Fibroblast of skin of abdomen (primary cell): ENCODE data around the gene ATP6V0E1.

Source experiments
- DNase-seq: peaks from one replicate; pipeline ENCODE4 v3.0.0-alpha.2; 2013

The ATP6V0E1 gene

DNA sequence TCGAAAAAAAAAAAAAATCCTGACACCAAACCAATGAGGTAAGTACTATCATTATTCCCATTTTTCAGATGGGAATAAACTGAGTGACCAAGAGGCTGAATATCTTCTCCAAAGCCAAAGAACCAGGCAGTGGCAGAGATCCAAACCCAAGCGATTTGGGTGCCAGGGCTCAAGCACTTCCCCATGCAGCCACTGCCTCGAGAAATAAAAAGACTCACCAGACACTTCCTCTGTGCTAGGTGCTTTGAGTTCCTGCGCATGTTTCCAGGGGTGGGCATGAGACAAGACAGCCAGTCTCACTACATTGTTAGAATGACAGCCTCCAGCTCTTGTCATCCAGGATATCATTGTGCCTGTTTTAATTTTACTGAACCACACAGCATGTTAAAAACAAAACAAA, 26.6 kb upstream of the ATP6V0E1 start:
- DNase-seq = no peak

DNA sequence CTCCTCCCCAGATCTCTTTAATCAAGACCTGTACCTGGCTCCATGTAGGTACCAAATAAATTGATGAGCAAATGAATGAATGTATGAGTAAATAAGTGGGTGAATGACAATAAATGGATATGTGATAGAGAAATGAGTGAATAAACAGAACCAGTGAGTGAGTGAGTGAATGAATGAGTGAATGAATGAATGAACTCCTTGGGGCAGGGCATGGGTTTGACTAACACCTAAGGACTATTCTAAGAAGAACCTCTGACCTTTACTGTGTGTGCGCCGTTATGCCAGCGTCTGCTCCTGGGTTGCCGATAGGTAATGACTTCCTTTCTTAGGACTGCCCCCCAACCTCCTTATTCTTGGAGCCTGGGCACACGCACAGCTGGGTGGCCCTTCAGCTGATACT, 26.1 kb upstream of the ATP6V0E1 start:
- DNase-seq = no peak

DNA sequence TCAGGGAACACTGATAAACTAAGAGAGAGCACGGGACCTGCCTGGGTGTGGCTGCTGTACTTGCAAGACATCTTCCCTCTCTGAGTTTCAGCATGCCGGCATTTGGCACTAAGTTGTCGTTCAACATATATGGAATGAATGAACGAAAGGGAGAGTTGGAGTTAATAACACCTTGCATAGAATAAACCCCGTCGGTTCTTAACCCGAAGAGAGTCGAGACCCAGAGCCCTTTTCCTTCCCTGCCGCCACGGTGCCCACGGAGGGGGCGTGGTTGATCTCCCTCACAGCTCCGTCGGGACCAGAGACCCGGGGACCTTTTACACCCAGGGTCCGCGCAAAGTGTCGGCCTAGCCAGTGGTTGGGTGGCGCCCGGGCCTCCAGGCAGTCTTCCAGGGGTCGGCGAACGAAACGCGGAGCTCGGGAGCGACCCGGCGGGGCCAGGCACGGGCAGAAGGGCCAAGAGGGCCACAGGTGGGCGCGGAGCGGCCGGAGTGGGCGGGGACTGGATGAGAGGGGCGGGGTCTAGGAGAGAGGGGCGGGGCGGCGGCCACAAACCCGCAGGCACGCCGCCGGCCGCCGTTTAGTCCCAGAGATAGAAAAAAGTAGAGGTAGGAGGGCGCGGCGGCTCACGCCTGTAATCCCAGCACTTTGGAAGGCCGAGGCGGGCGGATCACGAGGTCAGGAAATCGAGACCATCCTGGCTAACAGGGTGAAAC, 25.1 kb upstream of the ATP6V0E1 start:
- peak; percentile 70 for DNase-seq

- DNase-seq = no peak
These were observed 23.5 kb upstream of the ATP6V0E1 start for GRCh38 chr5:172959824-172960799.

DNA sequence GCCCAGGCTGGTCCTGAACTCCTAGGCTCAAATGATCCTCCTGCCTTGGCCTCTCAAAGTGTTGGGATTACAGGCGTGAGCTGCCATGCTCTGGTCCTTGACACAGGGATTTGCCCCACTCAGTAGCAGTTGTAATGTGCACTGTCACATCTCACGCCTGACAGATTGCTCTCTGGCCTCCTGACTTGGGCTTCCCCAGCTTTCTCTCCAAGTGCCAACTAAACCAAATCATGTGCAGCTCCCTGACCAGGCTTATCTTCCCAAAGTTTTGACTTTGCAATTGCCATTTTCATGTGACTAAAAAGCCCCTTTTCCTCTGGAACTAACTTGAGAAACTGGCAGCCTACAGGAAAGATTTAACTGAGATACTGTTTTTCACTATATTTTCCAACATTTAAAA, 13.7 kb upstream of the ATP6V0E1 start:
- no peak for DNase-seq

GRCh38 chr5:172971482-172971881, 12.1 kb upstream of the ATP6V0E1 start:
- DNase-seq = no peak

- DNase-seq = no peak
These were observed 11.0 kb upstream of the ATP6V0E1 start for GRCh38 chr5:172972552-172972951.

GRCh38 chr5:172973127-172973916, 10.2 kb upstream of the ATP6V0E1 start:
- DNase-seq = peak; percentile 66

DNA sequence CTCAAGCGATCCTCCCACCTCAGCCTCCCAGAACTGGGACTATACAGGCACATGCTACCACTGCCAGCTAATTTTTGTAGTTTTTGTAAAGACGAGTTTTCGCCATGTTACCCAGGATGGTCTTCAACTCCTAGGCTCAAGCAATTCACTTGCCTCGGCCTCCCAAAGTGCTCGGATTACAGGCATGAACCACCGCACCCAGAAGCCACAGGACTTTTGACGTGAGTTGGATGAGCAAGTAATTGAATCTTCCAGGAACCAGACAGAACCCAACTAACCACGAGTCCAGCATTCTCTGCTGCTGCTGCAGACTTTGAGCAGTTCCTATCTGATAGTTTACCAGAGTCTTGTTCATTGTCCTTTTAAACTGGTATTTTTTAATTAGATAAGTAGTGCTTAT, 9.6 kb upstream of the ATP6V0E1 start:
- peak; percentile 30 for DNase-seq

- DNase-seq = no peak
These were observed 8.3 kb upstream of the ATP6V0E1 start for GRCh38 chr5:172975289-172975688.

DNA sequence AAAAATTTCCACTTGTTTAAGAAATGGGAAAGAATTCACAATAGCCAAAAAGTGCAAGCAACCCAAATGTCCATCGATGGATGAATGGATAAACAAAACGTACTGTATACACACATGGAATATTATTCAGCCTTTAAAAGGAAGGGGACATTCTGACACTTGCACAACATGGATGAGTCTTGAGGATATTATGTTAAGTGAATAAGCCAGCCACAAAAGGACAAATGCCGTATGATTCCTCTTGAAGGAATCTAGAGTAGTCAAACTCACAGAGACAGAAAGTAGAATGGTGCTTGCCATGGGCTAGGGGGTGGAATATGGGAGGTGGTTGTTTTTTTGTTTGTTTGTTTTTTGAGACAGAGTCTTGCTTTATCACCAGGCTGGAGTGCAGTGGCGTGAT, 3.8 kb upstream of the ATP6V0E1 start:
- DNase-seq = no peak

GRCh38 chr5:172981931-172982330, 1.6 kb upstream of the ATP6V0E1 start:
- no peak for DNase-seq

- peak; percentile 84 for DNase-seq
These were observed 828 bp downstream of the ATP6V0E1 start for GRCh38 chr5:172984244-172984953.

- DNase-seq = no peak
These were observed 2.0 kb downstream of the ATP6V0E1 start for GRCh38 chr5:172985596-172985995.

DNA sequence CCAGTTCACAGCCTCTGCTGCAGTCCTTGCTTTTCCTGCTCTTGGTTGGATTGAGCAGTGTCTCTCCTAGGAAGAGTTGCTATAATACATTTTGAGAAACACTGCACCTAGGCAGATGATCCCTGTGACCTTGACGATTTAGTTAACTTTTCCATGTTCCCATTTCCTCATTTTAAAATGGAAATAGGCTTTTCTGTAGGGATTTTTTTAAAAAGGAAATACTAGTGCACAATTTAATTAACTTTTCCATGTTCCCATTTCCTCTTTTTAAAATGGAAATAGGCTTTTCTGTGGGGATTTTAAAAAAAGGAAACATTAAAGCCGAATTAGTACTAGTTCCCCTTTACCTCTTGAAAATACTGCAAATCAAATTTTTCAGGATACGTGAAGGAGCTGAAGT, 4.7 kb downstream of the ATP6V0E1 start:
- no peak for DNase-seq

GRCh38 chr5:172990776-172991175, 7.2 kb downstream of the ATP6V0E1 start:
- DNase-seq = no peak

- DNase-seq = no peak
These were observed 10.8 kb downstream of the ATP6V0E1 start for GRCh38 chr5:172994405-172994804.

DNA sequence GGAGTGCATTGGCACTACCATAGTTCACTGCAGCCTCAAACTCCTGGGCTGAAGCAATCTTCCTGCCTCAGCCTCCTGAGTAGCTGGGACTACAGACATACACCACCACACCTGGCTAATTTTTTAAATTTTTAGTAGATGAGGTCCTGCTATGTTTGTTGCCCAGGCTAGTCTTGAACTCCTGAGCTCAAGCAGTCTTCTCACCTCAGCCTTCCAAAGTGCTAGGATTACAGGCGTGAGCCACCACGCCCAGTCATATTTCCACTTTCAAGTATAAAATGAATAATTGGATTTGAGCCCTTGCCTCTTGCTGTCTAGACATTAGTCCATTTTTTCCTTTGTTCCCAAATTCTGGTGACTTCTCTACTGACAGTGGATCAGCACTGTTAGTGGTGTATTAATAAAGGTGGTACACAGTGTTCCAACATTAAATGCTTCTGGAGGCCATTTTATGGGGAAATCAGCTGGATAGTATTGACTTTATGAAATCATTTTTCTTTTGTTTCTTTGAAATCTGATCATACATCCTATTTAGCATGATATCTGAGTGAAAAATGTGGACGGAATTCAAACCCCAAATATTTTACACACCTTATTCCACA, 15.9 kb downstream of the ATP6V0E1 start:
- DNase-seq = no peak

DNA sequence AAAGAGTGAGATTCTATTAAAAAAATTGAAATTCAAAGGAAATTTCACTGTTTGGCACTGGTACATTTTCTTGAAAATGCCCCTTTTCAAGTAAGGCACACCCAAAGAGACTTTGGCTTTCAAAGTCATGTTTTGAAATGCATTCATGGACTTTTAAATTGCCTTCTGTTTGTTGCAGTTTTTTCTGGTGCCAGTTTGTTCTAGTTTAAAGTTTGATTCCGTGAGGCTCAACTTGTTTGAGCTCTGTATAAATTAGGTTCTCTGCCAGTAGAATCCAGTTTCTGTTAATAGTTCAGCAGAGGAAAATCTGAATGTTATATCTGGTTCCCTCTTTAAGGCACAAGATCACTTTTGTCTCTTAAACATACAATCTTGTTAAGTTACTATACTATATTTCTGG, 16.4 kb downstream of the ATP6V0E1 start:
- DNase-seq = no peak

GRCh38 chr5:173001229-173001841, 17.8 kb downstream of the ATP6V0E1 start:
- DNase-seq = no peak

DNA sequence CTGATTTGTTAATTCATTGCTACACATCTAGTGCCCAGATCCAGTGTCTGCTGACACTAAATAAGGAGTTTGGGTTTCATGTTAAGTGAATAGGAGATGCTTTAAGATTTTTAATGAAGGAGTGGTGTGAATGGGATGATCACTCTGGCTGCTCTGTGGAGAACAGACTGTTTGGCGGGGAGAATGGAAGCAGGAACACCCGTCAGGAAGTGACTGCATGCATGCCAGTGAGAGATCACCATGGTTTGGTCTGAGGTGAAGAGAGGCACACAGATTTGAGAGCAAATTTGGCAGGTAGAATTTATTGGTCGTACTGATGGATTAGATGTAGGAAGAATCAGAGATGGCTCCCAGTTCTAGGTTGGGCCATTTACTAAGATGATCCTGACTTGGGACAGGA, 19.8 kb downstream of the ATP6V0E1 start:
- DNase-seq = no peak
